Gastroesophageal sphincter (tissue), 4 donors: Measurements from ENCODE around the gene SDK1. TPM values are rescaled to one million over a fixed set of nuclear protein-coding genes. Genes with fewer than 3 reads are reported as not detected.

Experiments
- ATAC-seq: fragments of 150-250 bp; one replicate; pipeline ENCODE4 v1.9.1; 2016; ENCODE audit warnings: mild to moderate bottlenecking, moderate library complexity
- H3K27ac ChIP-seq, 4 donors: fragments of 200-600 bp; sonication (generic) in 3 of 4; 1 replicate in 3 of 4; 2 replicates in 1 of 4; pipeline ENCODE4 v1.5.1; 2016 to 2019
- H3K27me3 ChIP-seq: fragments of 200-600 bp; sonication (generic); one replicate; pipeline ENCODE4 v1.5.1; 2019
- H3K36me3 ChIP-seq, 2 donors: fragments of 200-600 bp; sonication (generic); one replicate each; pipeline ENCODE4 v1.5.1; 2019; ENCODE audit warnings: control low read depth in 1 of 2
- H3K4me1 ChIP-seq, 3 donors: fragments of 200-600 bp; sonication (generic); 1 replicate in 2 of 3; 2 replicates in 1 of 3; pipeline ENCODE4 v1.5.1; 2016 to 2019; ENCODE audit warnings: control low read depth in 2 of 3
- H3K4me3 ChIP-seq, 2 donors: fragments of 200-600 bp; sonication (generic); one replicate each; pipeline ENCODE4 v1.5.1; 2019; ENCODE audit warnings: mild to moderate bottlenecking in 1 of 2, moderate library complexity in 1 of 2
- H3K9me3 ChIP-seq, 3 donors: fragments of 200-600 bp; sonication (generic); one replicate each; pipeline ENCODE4 v1.5.1; 2017 to 2019; ENCODE audit warnings: control low read depth in 2 of 3
- CTCF ChIP-seq, 4 experiments: fragments of 200-600 bp in 2 of 4; fragments of 450-650 bp in 2 of 4; sonication (generic) in 1 of 4; IDR thresholded peaks; one replicate each; pipeline ENCODE4 v1.5.1; 2017 to 2019; ENCODE audit warnings: antibody characterized with exemption in 4 of 4, mild to moderate bottlenecking in 2 of 4, moderate library complexity in 2 of 4
- EP300 ChIP-seq: sonication (generic); formaldehyde crosslinking; IDR thresholded peaks from one replicate; pipeline ENCODE4 v1.6.1; 2017; ENCODE audit warnings: antibody characterized with exemption, mild to moderate bottlenecking
- POLR2A ChIP-seq, 2 donors: fragments of 450-650 bp; IDR thresholded peaks; one replicate each; pipeline ENCODE4 v1.6.1; 2017; ENCODE audit warnings: antibody characterized with exemption in 2 of 2, mild to moderate bottlenecking in 2 of 2, moderate library complexity in 1 of 2
- POLR2AphosphoS5 ChIP-seq: sonication (generic); formaldehyde crosslinking; IDR thresholded peaks from one replicate; pipeline ENCODE4 v1.6.1; 2017; ENCODE audit warnings: antibody characterized with exemption
- WGBS, 2 donors: methylation state at CpG; one replicate each; pipeline ENCODE4 v1.1.5; 2018; ENCODE audit warnings: low coverage in 1 of 2; 5-methylcytosine and 5-hydroxymethylcytosine counted together
- total RNA-seq, 4 donors: library from RNA; depleted of rRNA; stranded (reverse); fragments of >200 nt; gene quantifications; one replicate each; pipeline ENCODE4 v1.1.0, GENCODE V29; 2016

The SDK1 gene
- total RNA-seq, 4 donors from 2014 or later = 6.1 to 13.6 (median 8.7) TPM

GRCh38 chr7:4049202-4049601, 748.1 kb downstream of the SDK1 start:
- 97 to 100% methylated on average over 1 to 11 of the region's 13 CpGs for WGBS, 2 donors
- Histone ChIP-seq H3K27ac (no peak overlapping the region), H3K4me3 (no peak overlapping the region), H3K27me3 (no peaks in the 10 kb centered on the region), H3K36me3 (peaks cover 0 to 4% of the 10 kb centered on the region in 2 donors), H3K9me3 (no peaks in the 10 kb centered on the region), H3K4me1 (no peaks in the 10 kb centered on the region)
- TF ChIP-seq POLR2A (IDR thresholded peaks at IDR 0.05) (no peak), POLR2AphosphoS5 (no peak), CTCF (IDR thresholded peaks at IDR 0.05) (no peak), EP300 (no peak)
- ATAC-seq = no peak

- Histone ChIP-seq H3K27ac (no peak overlapping the region), H3K9me3 (no peaks in the 10 kb centered on the region), H3K4me3 (no peak overlapping the region), H3K36me3 (peaks cover 0 to 4% of the 10 kb centered on the region in 2 donors), H3K4me1 (no peaks in the 10 kb centered on the region), H3K27me3 (no peaks in the 10 kb centered on the region)
- TF ChIP-seq POLR2A (IDR thresholded peaks at IDR 0.05) = no peak
- no peak for TF ChIP-seq CTCF (IDR thresholded peaks at IDR 0.05)
- no peak for TF ChIP-seq POLR2AphosphoS5
- TF ChIP-seq EP300 = no peak
- WGBS, 2 donors = 66 to 67% methylated on average over 9 to 11 of the region's 11 CpGs
- ATAC-seq = no peak
Measured at GRCh38 chr7:4050126-4050660, 749.1 kb downstream of the SDK1 start.

GRCh38 chr7:4051696-4052095, 750.6 kb downstream of the SDK1 start:
- no peaks in the 10 kb centered on the region for H3K27me3 ChIP-seq
- no peaks in the 10 kb centered on the region for H3K4me1 ChIP-seq
- 87% methylated on average over 6 of the region's 11 CpGs; no CpG with 5 or more reads in 1 of the 2 donors for WGBS, 2 donors
- no peak overlapping the region for H3K27ac ChIP-seq
- no peak for ATAC-seq
- TF ChIP-seq CTCF (IDR thresholded peaks at IDR 0.05) = no peak
- TF ChIP-seq POLR2AphosphoS5 = no peak
- TF ChIP-seq POLR2A (IDR thresholded peaks at IDR 0.05) = no peak
- no peaks in the 10 kb centered on the region for H3K9me3 ChIP-seq
- H3K36me3 ChIP-seq = peaks cover 0 to 4% of the 10 kb centered on the region in 2 donors
- no peak overlapping the region for H3K4me3 ChIP-seq

GRCh38 chr7:4052130-4052529, 751.1 kb downstream of the SDK1 start:
- H3K4me1 ChIP-seq = no peaks in the 10 kb centered on the region
- no peak for TF ChIP-seq CTCF (IDR thresholded peaks at IDR 0.05)
- no peak for TF ChIP-seq POLR2A (IDR thresholded peaks at IDR 0.05)
- no peak for TF ChIP-seq POLR2AphosphoS5
- no peak for TF ChIP-seq EP300
- H3K36me3 ChIP-seq = peaks cover 0 to 4% of the 10 kb centered on the region in 2 donors
- H3K9me3 ChIP-seq = no peaks in the 10 kb centered on the region
- WGBS, 2 donors = 50 to 53% methylated on average over 6 to 10 of the region's 11 CpGs
- H3K27ac ChIP-seq = no peak overlapping the region
- no peak for ATAC-seq
- H3K27me3 ChIP-seq = no peaks in the 10 kb centered on the region
- no peak overlapping the region for H3K4me3 ChIP-seq

- Histone ChIP-seq H3K36me3 (peaks cover 0 to 4% of the 10 kb centered on the region in 2 donors), H3K4me1 (no peaks in the 10 kb centered on the region), H3K27ac (no peak overlapping the region), H3K4me3 (no peak overlapping the region), H3K9me3 (peaks cover 0 to 11% (median 0%) of the 10 kb centered on the region in 3 donors), H3K27me3 (no peaks in the 10 kb centered on the region)
- TF ChIP-seq EP300 = no peak
- TF ChIP-seq POLR2AphosphoS5 = no peak
- no peak for TF ChIP-seq CTCF (IDR thresholded peaks at IDR 0.05)
- TF ChIP-seq POLR2A (IDR thresholded peaks at IDR 0.05) = no peak
- ATAC-seq = no peak
- WGBS, 2 donors = 83 to 92% methylated on average over 6 of the region's 6 CpGs
Measured at GRCh38 chr7:4054158-4054557, 753.1 kb downstream of the SDK1 start.
